Endothelial cell (in vitro differentiated cells): Measurements from ENCODE around the gene UBAP1L. TPM values are rescaled to one million over a fixed set of nuclear protein-coding genes. Genes with fewer than 3 reads are reported as not detected.

Experiments
- DNase-seq: peaks from one replicate; pipeline ENCODE4 v3.0.0; 2021; ENCODE audit warnings: low spot score
- H3K27ac Mint-ChIP-seq: one replicate; pipeline ENCODE4 v1.8.0; 2021; ENCODE audit warnings: mixed read lengths, inconsistent platforms; ENCODE audit not compliant: unreplicated experiment
- H3K27me3 Mint-ChIP-seq: one replicate; pipeline ENCODE4 v1.8.0; 2021; ENCODE audit warnings: mild to moderate bottlenecking, moderate library complexity, mixed read lengths, inconsistent platforms; ENCODE audit not compliant: unreplicated experiment
- H3K36me3 Mint-ChIP-seq: one replicate; pipeline ENCODE4 v1.8.0; 2021; ENCODE audit warnings: mild to moderate bottlenecking, low read depth, mixed read lengths, inconsistent platforms; ENCODE audit not compliant: unreplicated experiment
- H3K4me1 Mint-ChIP-seq: one replicate; pipeline ENCODE4 v1.8.0; 2021; ENCODE audit warnings: mild to moderate bottlenecking, mixed read lengths, inconsistent platforms; ENCODE audit not compliant: unreplicated experiment
- H3K4me3 Mint-ChIP-seq: one replicate; pipeline ENCODE4 v1.8.0; 2021; ENCODE audit warnings: mild to moderate bottlenecking, mixed read lengths, inconsistent platforms; ENCODE audit not compliant: unreplicated experiment
- H3K9me3 Mint-ChIP-seq: one replicate; pipeline ENCODE4 v1.8.0; 2021; ENCODE audit warnings: mixed read lengths, inconsistent platforms; ENCODE audit not compliant: unreplicated experiment
- total RNA-seq: library from RNA; stranded (reverse); fragmentation: NEBNext Ultra II Directional; extraction: Animal tissue kit (Norgen Biotek cat#: 25700); gene quantifications from one replicate; pipeline ENCODE4 v1.2.1, GENCODE V29; 2021; ENCODE audit not compliant: unreplicated experiment
- TF ChIP-seq, protein P1 (sequence below): fragments of 200-600 bp; sonication (generic); IDR thresholded peaks from one replicate; pipeline ENCODE4 v1.5.0; 2021; ENCODE audit warnings: antibody characterized with exemption; ENCODE audit not compliant: unreplicated experiment

The UBAP1L gene
- total RNA-seq, 1 donor from 2014 or later, result 1.8 TPM

DNA sequence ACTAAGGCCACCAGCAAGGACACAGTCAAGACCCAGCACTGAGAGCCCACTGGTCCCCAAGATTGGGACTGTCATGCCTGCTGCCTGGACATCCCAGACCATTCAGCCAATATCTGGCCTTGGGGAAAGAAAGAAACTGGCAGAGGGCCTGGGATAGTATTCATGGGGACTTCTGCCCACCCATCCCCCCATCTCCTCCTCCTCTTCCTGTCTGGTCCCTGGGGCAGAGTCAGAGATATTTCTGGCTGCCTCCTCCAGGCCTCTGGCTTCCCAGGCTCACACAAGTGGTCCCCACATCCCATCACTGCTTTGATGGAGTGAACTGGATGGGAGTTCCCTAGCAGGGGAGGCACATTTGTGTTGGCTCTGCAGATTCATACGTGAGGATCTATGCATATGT is 43.0 kb downstream of the UBAP1L start:
- TF ChIP-seq, protein P1, sequence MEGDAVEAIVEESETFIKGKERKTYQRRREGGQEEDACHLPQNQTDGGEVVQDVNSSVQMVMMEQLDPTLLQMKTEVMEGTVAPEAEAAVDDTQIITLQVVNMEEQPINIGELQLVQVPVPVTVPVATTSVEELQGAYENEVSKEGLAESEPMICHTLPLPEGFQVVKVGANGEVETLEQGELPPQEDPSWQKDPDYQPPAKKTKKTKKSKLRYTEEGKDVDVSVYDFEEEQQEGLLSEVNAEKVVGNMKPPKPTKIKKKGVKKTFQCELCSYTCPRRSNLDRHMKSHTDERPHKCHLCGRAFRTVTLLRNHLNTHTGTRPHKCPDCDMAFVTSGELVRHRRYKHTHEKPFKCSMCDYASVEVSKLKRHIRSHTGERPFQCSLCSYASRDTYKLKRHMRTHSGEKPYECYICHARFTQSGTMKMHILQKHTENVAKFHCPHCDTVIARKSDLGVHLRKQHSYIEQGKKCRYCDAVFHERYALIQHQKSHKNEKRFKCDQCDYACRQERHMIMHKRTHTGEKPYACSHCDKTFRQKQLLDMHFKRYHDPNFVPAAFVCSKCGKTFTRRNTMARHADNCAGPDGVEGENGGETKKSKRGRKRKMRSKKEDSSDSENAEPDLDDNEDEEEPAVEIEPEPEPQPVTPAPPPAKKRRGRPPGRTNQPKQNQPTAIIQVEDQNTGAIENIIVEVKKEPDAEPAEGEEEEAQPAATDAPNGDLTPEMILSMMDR, result no peak
- Mint-ChIP-seq H3K36me3 (no peaks in the 10 kb centered on the region), H3K4me3 (no peak overlapping the region), H3K9me3 (no peaks in the 10 kb centered on the region), H3K4me1 (peaks cover 2% of the 10 kb centered on the region), H3K27ac (no peak overlapping the region), H3K27me3 (peaks cover 6% of the 10 kb centered on the region)
- no peak for DNase-seq

DNA sequence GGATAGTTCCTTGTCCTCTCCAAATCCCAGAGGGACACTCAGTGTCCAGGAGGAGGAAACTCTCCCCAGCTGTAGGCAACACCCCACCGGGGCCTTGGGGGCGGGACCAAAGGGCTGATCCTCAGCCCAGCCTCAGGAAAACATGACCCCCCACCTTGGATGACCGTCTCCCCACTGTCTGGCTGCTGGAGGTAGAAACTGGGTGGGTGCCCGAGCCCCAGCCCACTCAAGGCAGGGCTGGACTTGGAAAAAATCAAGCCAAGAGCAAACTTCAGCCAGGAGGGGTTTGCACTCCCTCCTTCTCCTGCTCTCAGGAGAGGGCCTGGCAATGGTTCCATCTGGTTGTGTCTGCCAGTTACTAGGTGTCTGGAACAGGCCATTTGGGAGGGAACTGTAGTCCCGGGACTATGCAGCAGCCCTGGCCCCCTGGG is 43.6 kb downstream of the UBAP1L start:
- Mint-ChIP-seq H3K27ac (no peak overlapping the region), H3K9me3 (no peaks in the 10 kb centered on the region), H3K36me3 (no peaks in the 10 kb centered on the region), H3K27me3 (peaks cover 6% of the 10 kb centered on the region), H3K4me1 (peaks cover 2% of the 10 kb centered on the region), H3K4me3 (no peak overlapping the region)
- TF ChIP-seq, protein P1, result no peak
- DNase-seq, result no peak

DNA sequence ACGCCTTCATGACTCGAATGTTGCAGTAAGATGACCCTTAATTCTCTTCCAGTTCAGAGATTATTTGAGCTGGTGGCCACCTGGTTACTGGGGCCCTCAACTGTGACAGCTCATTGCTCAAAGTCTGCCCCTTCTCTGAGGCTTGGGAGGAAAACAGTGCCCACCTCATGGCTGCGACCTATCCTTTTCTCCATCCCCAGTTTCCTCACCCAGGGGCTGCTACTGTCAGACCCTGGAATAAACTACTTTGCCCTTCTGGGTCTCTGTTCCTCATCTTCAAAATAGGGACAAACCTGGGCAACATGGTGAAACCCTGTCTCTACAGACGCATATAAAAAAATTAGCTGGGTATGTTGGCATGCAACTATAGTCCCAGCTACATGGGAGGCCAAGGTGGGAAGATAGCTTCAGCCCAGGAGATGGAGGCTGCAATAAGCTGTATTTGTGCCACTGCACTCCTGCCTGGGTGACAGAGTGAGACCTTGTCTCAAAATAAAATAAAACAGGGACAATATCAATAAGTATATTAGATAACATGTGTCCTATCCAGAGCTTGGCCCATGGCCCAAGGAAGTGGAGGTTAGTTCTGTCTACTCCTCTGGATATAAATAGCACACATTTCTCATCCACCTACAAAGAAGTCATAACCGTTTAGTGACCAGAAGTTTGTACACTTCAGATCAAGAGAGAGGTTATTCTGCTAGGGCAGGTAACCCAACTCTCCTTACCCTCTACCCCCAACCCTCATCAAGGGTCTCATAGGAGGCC is 45.0 kb downstream of the UBAP1L start:
- TF ChIP-seq, protein P1, result no peak
- no peaks in the 10 kb centered on the region for H3K9me3 Mint-ChIP-seq
- no peak overlapping the region for H3K4me3 Mint-ChIP-seq
- peaks cover 2% of the 10 kb centered on the region for H3K4me1 Mint-ChIP-seq
- H3K36me3 Mint-ChIP-seq, result no peaks in the 10 kb centered on the region
- DNase-seq, result no peak
- peaks cover 6% of the 10 kb centered on the region for H3K27me3 Mint-ChIP-seq
- H3K27ac Mint-ChIP-seq, result no peak overlapping the region

DNA sequence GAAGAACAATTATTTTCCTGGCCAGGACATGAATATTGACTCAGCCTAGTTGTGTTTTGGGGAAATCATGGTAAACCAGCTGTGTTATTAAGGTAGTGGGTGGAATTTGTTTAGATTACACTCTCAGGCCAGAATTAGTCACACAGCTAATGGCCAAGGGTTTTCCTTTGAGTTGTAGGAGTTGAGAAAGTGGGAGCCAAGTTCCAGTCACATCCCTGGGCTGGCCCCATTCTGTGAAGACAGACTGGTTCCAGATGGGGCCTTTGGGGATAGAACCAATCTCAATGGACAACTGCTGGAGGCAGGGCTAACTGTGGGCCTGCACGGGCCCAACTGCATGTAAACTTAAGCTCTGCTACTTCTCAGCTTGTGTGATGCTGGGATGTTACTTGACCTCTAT is 45.8 kb downstream of the UBAP1L start:
- Mint-ChIP-seq H3K9me3 (no peaks in the 10 kb centered on the region), H3K36me3 (no peaks in the 10 kb centered on the region), H3K27ac (no peak overlapping the region), H3K4me1 (peaks cover 2% of the 10 kb centered on the region), H3K4me3 (no peak overlapping the region), H3K27me3 (peaks cover 6% of the 10 kb centered on the region)
- TF ChIP-seq, protein P1, result no peak
- no peak for DNase-seq

DNA sequence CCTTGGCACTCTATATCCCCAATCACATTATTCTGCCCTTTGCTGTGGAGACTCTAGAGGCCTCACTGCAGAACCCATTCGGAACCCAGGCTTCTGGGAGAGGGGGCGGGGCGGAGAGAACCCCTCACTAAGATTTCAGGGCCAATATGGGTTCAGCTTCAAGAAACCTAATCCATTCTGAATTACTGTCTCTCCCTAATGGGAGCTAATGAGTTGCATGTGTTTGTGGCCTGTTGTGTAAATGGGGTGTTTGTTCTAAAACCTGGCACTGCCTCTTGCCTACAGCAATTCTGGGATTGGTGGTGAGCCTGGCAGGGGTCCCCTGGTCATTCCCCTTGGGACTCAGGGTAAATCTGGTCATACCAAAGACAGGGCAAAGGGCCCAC is 46.6 kb downstream of the UBAP1L start:
- H3K27ac Mint-ChIP-seq, result no peak overlapping the region
- peak overlapping the region; percentile 78 for H3K4me3 Mint-ChIP-seq
- H3K4me1 Mint-ChIP-seq, result peaks cover 2% of the 10 kb centered on the region
- H3K27me3 Mint-ChIP-seq, result peaks cover 6% of the 10 kb centered on the region
- DNase-seq, result no peak
- TF ChIP-seq, protein P1, result no peak
- no peaks in the 10 kb centered on the region for H3K36me3 Mint-ChIP-seq
- H3K9me3 Mint-ChIP-seq, result no peaks in the 10 kb centered on the region
